Measurements from ENCODE around the gene ALKBH6.

ALKBH6 gene

GRCh38 chr19:35977446-35978222 is 36.4 kb downstream of the ALKBH6 start:
- Histone ChIP-seq H3K27me3 (ENCODE audit: insufficient read depth, low read length, poor library complexity) (no peaks in the 10 kb centered on the region), H3K27ac (ENCODE audit: low read length) (no peak overlapping the region), H3K4me1 (ENCODE audit: insufficient read depth, low read length) (no peaks in the 10 kb centered on the region), H3K9ac (ENCODE audit: low read depth, low read length) (no peak overlapping the region), H3K79me2 (ENCODE audit: insufficient read depth, low read length) (no peaks in the 10 kb centered on the region), H3K36me3 (ENCODE audit: insufficient read depth, low read length) (no peaks in the 10 kb centered on the region), H3K4me2 (ENCODE audit: insufficient read depth, low read length) (no peak overlapping the region), H3K4me3 (ENCODE audit: low read depth in 1 of 2, low read length in 2 of 2) (no peak overlapping the region), H3K9me3 (ENCODE audit: insufficient read depth, low read length, severe bottlenecking) (no peaks in the 10 kb centered on the region), H2AFZ (ENCODE audit: low read depth, low read length) (no peak overlapping the region), H4K20me1 (ENCODE audit: insufficient read depth, low read length) (no peaks in the 10 kb centered on the region)
- TF ChIP-seq EZH2 (IDR thresholded peaks at IDR 0.05; ENCODE audit: borderline replicate concordance, low read depth, low read length, severe bottlenecking) (no peak), CTCF (IDR thresholded peaks at IDR 0.05; ENCODE audit: borderline replicate concordance, extremely low read depth, low read length, poor library complexity, severe bottlenecking) (peak; percentile 45)
- ATAC-seq (ENCODE audit: insufficient read depth, low read depth) (peak; percentile 83), DNase-seq (peak; percentile 46)

- Histone ChIP-seq H3K9ac (ENCODE audit: low read depth, low read length) (no peak overlapping the region), H3K27ac (ENCODE audit: low read length) (no peak overlapping the region), H3K9me3 (ENCODE audit: insufficient read depth, low read length, severe bottlenecking) (no peaks in the 10 kb centered on the region), H3K4me3 (ENCODE audit: low read depth in 1 of 2, low read length in 2 of 2) (no peak overlapping the region), H3K79me2 (ENCODE audit: insufficient read depth, low read length) (no peaks in the 10 kb centered on the region), H3K36me3 (ENCODE audit: insufficient read depth, low read length) (no peaks in the 10 kb centered on the region), H2AFZ (ENCODE audit: low read depth, low read length) (no peak overlapping the region), H4K20me1 (ENCODE audit: insufficient read depth, low read length) (no peaks in the 10 kb centered on the region), H3K27me3 (ENCODE audit: insufficient read depth, low read length, poor library complexity) (no peaks in the 10 kb centered on the region), H3K4me1 (ENCODE audit: insufficient read depth, low read length) (no peaks in the 10 kb centered on the region), H3K4me2 (ENCODE audit: insufficient read depth, low read length) (no peak overlapping the region)
- no peak for TF ChIP-seq EZH2 (IDR thresholded peaks at IDR 0.05; ENCODE audit: borderline replicate concordance, low read depth, low read length, severe bottlenecking)
- TF ChIP-seq CTCF (IDR thresholded peaks at IDR 0.05; ENCODE audit: borderline replicate concordance, extremely low read depth, low read length, poor library complexity, severe bottlenecking), result no peak
- DNase-seq (peak; percentile 53), ATAC-seq (ENCODE audit: insufficient read depth, low read depth) (peak; percentile 83)
Observed at GRCh38 chr19:35975608-35976214, 38.3 kb downstream of the ALKBH6 start.

- no peaks in the 10 kb centered on the region for H3K9me3 ChIP-seq (ENCODE audit: insufficient read depth, low read length, severe bottlenecking)
- no peak overlapping the region for H3K4me3 ChIP-seq (ENCODE audit: low read depth in 1 of 2, low read length in 2 of 2)
- no peak overlapping the region for H3K27ac ChIP-seq (ENCODE audit: low read length)
- H3K79me2 ChIP-seq (ENCODE audit: insufficient read depth, low read length), result no peaks in the 10 kb centered on the region
- TF ChIP-seq EZH2 (IDR thresholded peaks at IDR 0.05; ENCODE audit: borderline replicate concordance, low read depth, low read length, severe bottlenecking), result no peak
- no peak for TF ChIP-seq CTCF (IDR thresholded peaks at IDR 0.05; ENCODE audit: borderline replicate concordance, extremely low read depth, low read length, poor library complexity, severe bottlenecking)
- H3K9ac ChIP-seq (ENCODE audit: low read depth, low read length), result no peak overlapping the region
- no peaks in the 10 kb centered on the region for H3K4me1 ChIP-seq (ENCODE audit: insufficient read depth, low read length)
- H2AFZ ChIP-seq (ENCODE audit: low read depth, low read length), result no peak overlapping the region
- no peaks in the 10 kb centered on the region for H3K27me3 ChIP-seq (ENCODE audit: insufficient read depth, low read length, poor library complexity)
- no peaks in the 10 kb centered on the region for H3K36me3 ChIP-seq (ENCODE audit: insufficient read depth, low read length)
- ATAC-seq (ENCODE audit: insufficient read depth, low read depth), result no peak
- H3K4me2 ChIP-seq (ENCODE audit: insufficient read depth, low read length), result no peak overlapping the region
- no peak for DNase-seq
- H4K20me1 ChIP-seq (ENCODE audit: insufficient read depth, low read length), result no peaks in the 10 kb centered on the region
Observed at GRCh38 chr19:35973487-35973886, 40.5 kb downstream of the ALKBH6 start.
